ENCODE measurements around the gene OSBPL3. TPM values are rescaled to one million over a fixed set of nuclear protein-coding genes. Genes with fewer than 3 reads are reported as not detected.

Gene OSBPL3
- total RNA-seq, 1 experiment from 2014 or later: 149 TPM

- DNase-seq: no peak
- H3K27ac ChIP-seq (ENCODE audit: low read length): peak overlapping the region; percentile 46
- no peaks in the 10 kb centered on the region for H3K9me3 ChIP-seq (ENCODE audit: low read length)
- H3K4me3 ChIP-seq (ENCODE audit: low read length): no peak overlapping the region
- no peaks in the 10 kb centered on the region for H3K9me2 ChIP-seq (replicated peaks; ENCODE audit: insufficient read depth, low read length)
- H2AFZ ChIP-seq (ENCODE audit: low read length): no peak overlapping the region
- no peak overlapping the region for H3K9ac ChIP-seq (ENCODE audit: low read length)
- H3K4me1 ChIP-seq (ENCODE audit: low read length): peaks cover 90% of the 10 kb centered on the region
- no peak overlapping the region for H3K4me2 ChIP-seq (ENCODE audit: low read depth, low read length, poor library complexity, severe bottlenecking)
- H4K20me1 ChIP-seq (ENCODE audit: insufficient read depth, low read depth, low read length): peaks cover 50% of the 10 kb centered on the region
- no peaks in the 10 kb centered on the region for H3K27me3 ChIP-seq (ENCODE audit: low read length)
- peaks cover 100% of the 10 kb centered on the region for H3K79me2 ChIP-seq (ENCODE audit: low read length)
- H3K36me3 ChIP-seq (ENCODE audit: insufficient read depth, low read length): peaks cover 22% of the 10 kb centered on the region
Measured at GRCh38 chr7:24943096-24943948, 36.7 kb downstream of the OSBPL3 start.

DNA sequence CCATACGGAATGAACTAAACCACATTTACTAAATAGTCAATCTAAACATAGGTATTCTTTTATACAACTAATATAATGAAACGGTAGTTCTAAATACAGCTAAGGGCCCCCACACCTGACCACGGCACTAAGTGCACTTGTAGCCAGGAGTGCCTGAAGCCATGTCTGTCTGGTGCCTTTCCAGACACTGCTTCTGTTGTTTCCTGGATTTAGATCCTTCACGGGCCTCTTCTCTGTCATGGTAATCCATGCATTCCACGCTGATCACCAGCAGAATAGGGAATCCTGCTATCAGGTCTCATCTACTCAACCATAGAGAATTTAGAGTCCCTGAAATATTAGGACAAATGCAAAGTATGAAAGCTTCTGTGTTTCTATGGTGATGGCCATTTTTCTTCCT lies 37.8 kb downstream of the OSBPL3 start:
- Histone ChIP-seq H4K20me1 (ENCODE audit: insufficient read depth, low read depth, low read length) (peaks cover 42% of the 10 kb centered on the region), H3K9ac (ENCODE audit: low read length) (no peak overlapping the region), H3K4me3 (ENCODE audit: low read length) (no peak overlapping the region), H3K27ac (ENCODE audit: low read length) (peak overlapping the region; percentile 46; the same call in 1 of the 2 replicates), H2AFZ (ENCODE audit: low read length) (no peak overlapping the region), H3K36me3 (ENCODE audit: insufficient read depth, low read length) (peaks cover 29% of the 10 kb centered on the region), H3K4me2 (ENCODE audit: low read depth, low read length, poor library complexity, severe bottlenecking) (no peak overlapping the region), H3K9me3 (ENCODE audit: low read length) (no peaks in the 10 kb centered on the region), H3K27me3 (ENCODE audit: low read length) (no peaks in the 10 kb centered on the region), H3K9me2 (replicated peaks; ENCODE audit: insufficient read depth, low read length) (no peaks in the 10 kb centered on the region), H3K4me1 (ENCODE audit: low read length) (peaks cover 90% of the 10 kb centered on the region), H3K79me2 (ENCODE audit: low read length) (peaks cover 100% of the 10 kb centered on the region)
- DNase-seq: no peak

GRCh38 chr7:24939416-24939815 lies 40.6 kb downstream of the OSBPL3 start:
- no peaks in the 10 kb centered on the region for H3K9me2 ChIP-seq (replicated peaks; ENCODE audit: insufficient read depth, low read length)
- no peak overlapping the region for H3K9ac ChIP-seq (ENCODE audit: low read length)
- peak overlapping the region; percentile 91 for H3K27ac ChIP-seq (ENCODE audit: low read length)
- H3K4me2 ChIP-seq (ENCODE audit: low read depth, low read length, poor library complexity, severe bottlenecking): no peak overlapping the region
- H3K27me3 ChIP-seq (ENCODE audit: low read length): no peaks in the 10 kb centered on the region
- no peak for DNase-seq
- peaks cover 100% of the 10 kb centered on the region for H3K79me2 ChIP-seq (ENCODE audit: low read length)
- no peaks in the 10 kb centered on the region for H3K9me3 ChIP-seq (ENCODE audit: low read length)
- no peak overlapping the region for H2AFZ ChIP-seq (ENCODE audit: low read length)
- H3K4me3 ChIP-seq (ENCODE audit: low read length): no peak overlapping the region
- H3K36me3 ChIP-seq (ENCODE audit: insufficient read depth, low read length): peaks cover 24% of the 10 kb centered on the region
- peaks cover 21% of the 10 kb centered on the region for H4K20me1 ChIP-seq (ENCODE audit: insufficient read depth, low read depth, low read length)
- H3K4me1 ChIP-seq (ENCODE audit: low read length): peaks cover 92% of the 10 kb centered on the region

- Histone ChIP-seq H3K9me3 (ENCODE audit: low read length) (no peaks in the 10 kb centered on the region), H3K9ac (ENCODE audit: low read length) (peak overlapping the region; percentile 23), H3K36me3 (ENCODE audit: insufficient read depth, low read length) (peaks cover 27% of the 10 kb centered on the region), H4K20me1 (ENCODE audit: insufficient read depth, low read depth, low read length) (peaks cover 34% of the 10 kb centered on the region), H3K79me2 (ENCODE audit: low read length) (peaks cover 100% of the 10 kb centered on the region), H3K27ac (ENCODE audit: low read length) (peak overlapping the region; percentile 91), H3K9me2 (replicated peaks; ENCODE audit: insufficient read depth, low read length) (no peaks in the 10 kb centered on the region), H3K4me1 (ENCODE audit: low read length) (peaks cover 96% of the 10 kb centered on the region), H3K4me2 (ENCODE audit: low read depth, low read length, poor library complexity, severe bottlenecking) (peak overlapping the region; percentile 82), H2AFZ (ENCODE audit: low read length) (no peak overlapping the region), H3K27me3 (ENCODE audit: low read length) (no peaks in the 10 kb centered on the region), H3K4me3 (ENCODE audit: low read length) (peak overlapping the region; percentile 8; the same call in 1 of the 2 replicates)
- DNase-seq: no peak
Measured at GRCh38 chr7:24936121-24936824, 43.7 kb downstream of the OSBPL3 start.

DNA sequence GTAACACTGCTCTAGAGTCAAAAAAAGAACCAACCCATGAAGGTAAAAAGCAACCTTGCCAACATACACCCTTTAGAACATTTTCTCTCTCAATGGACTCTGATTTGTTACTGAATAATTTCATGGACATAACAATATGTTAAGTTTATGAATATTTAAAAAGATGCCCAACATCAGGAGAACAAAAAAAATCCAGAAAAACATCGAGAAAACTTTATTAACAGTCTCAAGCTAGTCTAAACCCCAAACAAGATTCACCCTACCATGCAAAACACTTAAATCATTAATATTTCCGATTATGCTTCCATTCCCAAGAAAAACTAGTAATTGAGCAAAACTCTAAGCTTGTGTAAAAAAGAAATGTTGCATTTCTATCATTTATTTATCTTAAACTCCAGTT lies 46.7 kb downstream of the OSBPL3 start:
- Histone ChIP-seq H3K4me3 (ENCODE audit: low read length) (peak overlapping the region; percentile 44), H4K20me1 (ENCODE audit: insufficient read depth, low read depth, low read length) (peaks cover 45% of the 10 kb centered on the region), H3K9me2 (replicated peaks; ENCODE audit: insufficient read depth, low read length) (no peaks in the 10 kb centered on the region), H3K27ac (ENCODE audit: low read length) (peak overlapping the region; percentile 91), H3K4me1 (ENCODE audit: low read length) (peaks cover 100% of the 10 kb centered on the region), H2AFZ (ENCODE audit: low read length) (no peak overlapping the region), H3K4me2 (ENCODE audit: low read depth, low read length, poor library complexity, severe bottlenecking) (peak overlapping the region; percentile 82), H3K36me3 (ENCODE audit: insufficient read depth, low read length) (peaks cover 34% of the 10 kb centered on the region), H3K27me3 (ENCODE audit: low read length) (no peaks in the 10 kb centered on the region), H3K79me2 (ENCODE audit: low read length) (peaks cover 100% of the 10 kb centered on the region), H3K9ac (ENCODE audit: low read length) (peak overlapping the region; percentile 38), H3K9me3 (ENCODE audit: low read length) (no peaks in the 10 kb centered on the region)
- DNase-seq: no peak

GRCh38 chr7:24932815-24933214 lies 47.2 kb downstream of the OSBPL3 start:
- no peaks in the 10 kb centered on the region for H3K9me3 ChIP-seq (ENCODE audit: low read length)
- peaks cover 99% of the 10 kb centered on the region for H3K79me2 ChIP-seq (ENCODE audit: low read length)
- peak overlapping the region; percentile 91 for H3K27ac ChIP-seq (ENCODE audit: low read length)
- DNase-seq: peak; percentile 92
- no peaks in the 10 kb centered on the region for H3K9me2 ChIP-seq (replicated peaks; ENCODE audit: insufficient read depth, low read length)
- H3K4me2 ChIP-seq (ENCODE audit: low read depth, low read length, poor library complexity, severe bottlenecking): peak overlapping the region; percentile 82
- no peaks in the 10 kb centered on the region for H3K27me3 ChIP-seq (ENCODE audit: low read length)
- no peak overlapping the region for H2AFZ ChIP-seq (ENCODE audit: low read length)
- peak overlapping the region; percentile 38 for H3K9ac ChIP-seq (ENCODE audit: low read length)
- H3K4me3 ChIP-seq (ENCODE audit: low read length): peak overlapping the region; percentile 44
- peaks cover 29% of the 10 kb centered on the region for H3K36me3 ChIP-seq (ENCODE audit: insufficient read depth, low read length)
- H4K20me1 ChIP-seq (ENCODE audit: insufficient read depth, low read depth, low read length): peaks cover 45% of the 10 kb centered on the region
- peaks cover 97% of the 10 kb centered on the region for H3K4me1 ChIP-seq (ENCODE audit: low read length)

GRCh38 chr7:24932389-24932788 lies 47.6 kb downstream of the OSBPL3 start:
- Histone ChIP-seq H3K79me2 (ENCODE audit: low read length) (peaks cover 99% of the 10 kb centered on the region), H3K4me2 (ENCODE audit: low read depth, low read length, poor library complexity, severe bottlenecking) (peak overlapping the region; percentile 82), H3K9me2 (replicated peaks; ENCODE audit: insufficient read depth, low read length) (no peaks in the 10 kb centered on the region), H4K20me1 (ENCODE audit: insufficient read depth, low read depth, low read length) (peaks cover 46% of the 10 kb centered on the region), H3K4me1 (ENCODE audit: low read length) (peaks cover 97% of the 10 kb centered on the region), H3K9me3 (ENCODE audit: low read length) (no peaks in the 10 kb centered on the region), H3K27ac (ENCODE audit: low read length) (peak overlapping the region; percentile 91), H2AFZ (ENCODE audit: low read length) (no peak overlapping the region), H3K9ac (ENCODE audit: low read length) (no peak overlapping the region), H3K36me3 (ENCODE audit: insufficient read depth, low read length) (peaks cover 28% of the 10 kb centered on the region), H3K27me3 (ENCODE audit: low read length) (no peaks in the 10 kb centered on the region), H3K4me3 (ENCODE audit: low read length) (no peak overlapping the region)
- DNase-seq: no peak

- H3K27ac ChIP-seq (ENCODE audit: low read length): peak overlapping the region; percentile 91
- no peak for DNase-seq
Measured at GRCh38 chr7:24931844-24932243, 48.1 kb downstream of the OSBPL3 start.

More at GRCh38 chr7:24931844-24932243, 48.1 kb downstream of the OSBPL3 start:
- Histone ChIP-seq H3K9me3 (ENCODE audit: low read length) (no peaks in the 10 kb centered on the region), H3K9ac (ENCODE audit: low read length) (no peak overlapping the region), H2AFZ (ENCODE audit: low read length) (no peak overlapping the region), H3K36me3 (ENCODE audit: insufficient read depth, low read length) (peaks cover 33% of the 10 kb centered on the region), H3K4me3 (ENCODE audit: low read length) (no peak overlapping the region), H3K9me2 (replicated peaks; ENCODE audit: insufficient read depth, low read length) (no peaks in the 10 kb centered on the region), H3K4me2 (ENCODE audit: low read depth, low read length, poor library complexity, severe bottlenecking) (peak overlapping the region; percentile 82), H3K79me2 (ENCODE audit: low read length) (peaks cover 99% of the 10 kb centered on the region), H4K20me1 (ENCODE audit: insufficient read depth, low read depth, low read length) (peaks cover 52% of the 10 kb centered on the region), H3K27me3 (ENCODE audit: low read length) (no peaks in the 10 kb centered on the region), H3K4me1 (ENCODE audit: low read length) (peaks cover 97% of the 10 kb centered on the region)
